GM18907 (cell line): ENCODE data around the gene BEST1.
"Not testable (repeated sequence)": the region's sequence is repeated elsewhere in the genome, so short reads cannot be mapped to it uniquely, and the experiment has no call there.

Experiments used
- ATAC-seq: cut with Tn5 transposase; IDR thresholded peaks from one replicate; pipeline ENCODE4 v1.9.1; 2021; ENCODE audit warnings: mild to moderate bottlenecking, moderate library complexity; ENCODE audit not compliant: unreplicated experiment

The BEST1 gene

GRCh38 chr11:61962213-61963015 is 12.3 kb downstream of the BEST1 start:
- no peak for ATAC-seq

- ATAC-seq: no peak
These were observed 12.8 kb downstream of the BEST1 start for GRCh38 chr11:61963016-61963281.

- no peak for ATAC-seq
These were observed 13.3 kb downstream of the BEST1 start for GRCh38 chr11:61963282-61964057.

GRCh38 chr11:61964058-61964665 is 14.0 kb downstream of the BEST1 start:
- ATAC-seq: no peak

- not testable (repeated sequence) for ATAC-seq
These were observed 14.6 kb downstream of the BEST1 start for GRCh38 chr11:61964666-61965271.

- no peak for ATAC-seq
These were observed 16.6 kb downstream of the BEST1 start for GRCh38 chr11:61966734-61967115.

GRCh38 chr11:61967116-61967923 is 17.2 kb downstream of the BEST1 start, which contains the start of gene FTH1:
TSS of gene FTH1 (minus strand) at chr11:61967634. CDS start at chr11:61967425, 209 bp downstream.
- peak; percentile 52 for ATAC-seq

- ATAC-seq: peak; percentile 35
These were observed 18.0 kb downstream of the BEST1 start for GRCh38 chr11:61967924-61968757.

GRCh38 chr11:61968758-61969390 is 18.7 kb downstream of the BEST1 start:
- ATAC-seq: no peak

GRCh38 chr11:61969391-61969758 is 19.2 kb downstream of the BEST1 start:
- no peak for ATAC-seq

GRCh38 chr11:61969838-61970662 is 19.9 kb downstream of the BEST1 start:
- ATAC-seq: no peak

GRCh38 chr11:61971248-61972111 is 21.3 kb downstream of the BEST1 start:
- ATAC-seq: no peak

GRCh38 chr11:61972112-61972671 is 22.0 kb downstream of the BEST1 start:
- ATAC-seq: no peak

GRCh38 chr11:61972672-61973475 is 22.7 kb downstream of the BEST1 start:
- no peak for ATAC-seq

GRCh38 chr11:61973476-61974162 is 23.5 kb downstream of the BEST1 start:
- ATAC-seq: no peak
